Measurements from ENCODE around the gene ZDHHC7.

The ZDHHC7 gene

DNA sequence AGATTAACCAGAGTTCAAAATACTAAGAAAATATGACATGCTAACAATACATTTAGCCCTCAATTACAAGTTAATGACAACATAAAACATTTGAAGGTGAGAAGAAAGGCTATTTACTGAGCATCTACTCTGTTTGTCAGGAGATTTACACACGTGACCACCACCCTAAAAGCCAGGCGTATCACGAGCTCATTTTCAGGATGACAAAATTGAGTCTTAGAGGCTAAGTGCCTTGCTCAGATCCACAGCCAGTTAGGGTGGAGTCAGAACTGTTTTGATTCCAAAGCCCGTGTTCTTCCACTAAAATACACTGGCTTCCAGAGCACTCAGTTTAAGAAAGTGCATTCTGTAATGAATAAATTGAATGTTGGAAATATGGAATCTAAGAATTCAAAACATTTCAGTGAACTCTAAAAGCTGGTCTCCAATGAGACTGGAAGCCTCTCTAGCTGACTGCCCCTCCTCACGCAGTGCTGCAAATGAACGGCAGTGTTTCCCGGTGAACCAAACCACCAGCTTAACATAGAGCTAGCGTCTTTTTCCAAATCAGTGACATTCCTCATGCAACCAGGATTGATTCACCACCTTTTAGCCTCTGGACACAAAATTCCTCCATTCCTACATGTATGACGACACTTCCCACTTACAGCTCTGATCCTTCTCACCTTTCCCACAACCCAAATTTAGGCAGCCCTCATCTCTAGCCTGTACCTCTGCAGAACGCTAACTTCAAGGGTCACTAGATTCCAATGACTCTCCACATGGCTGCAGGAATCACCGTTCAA lies 5.9 kb downstream of the ZDHHC7 start:
- H3K36me3 ChIP-seq: no peaks in the 10 kb centered on the region
- no peak overlapping the region for H3K27ac ChIP-seq
- TF ChIP-seq, protein P1, sequence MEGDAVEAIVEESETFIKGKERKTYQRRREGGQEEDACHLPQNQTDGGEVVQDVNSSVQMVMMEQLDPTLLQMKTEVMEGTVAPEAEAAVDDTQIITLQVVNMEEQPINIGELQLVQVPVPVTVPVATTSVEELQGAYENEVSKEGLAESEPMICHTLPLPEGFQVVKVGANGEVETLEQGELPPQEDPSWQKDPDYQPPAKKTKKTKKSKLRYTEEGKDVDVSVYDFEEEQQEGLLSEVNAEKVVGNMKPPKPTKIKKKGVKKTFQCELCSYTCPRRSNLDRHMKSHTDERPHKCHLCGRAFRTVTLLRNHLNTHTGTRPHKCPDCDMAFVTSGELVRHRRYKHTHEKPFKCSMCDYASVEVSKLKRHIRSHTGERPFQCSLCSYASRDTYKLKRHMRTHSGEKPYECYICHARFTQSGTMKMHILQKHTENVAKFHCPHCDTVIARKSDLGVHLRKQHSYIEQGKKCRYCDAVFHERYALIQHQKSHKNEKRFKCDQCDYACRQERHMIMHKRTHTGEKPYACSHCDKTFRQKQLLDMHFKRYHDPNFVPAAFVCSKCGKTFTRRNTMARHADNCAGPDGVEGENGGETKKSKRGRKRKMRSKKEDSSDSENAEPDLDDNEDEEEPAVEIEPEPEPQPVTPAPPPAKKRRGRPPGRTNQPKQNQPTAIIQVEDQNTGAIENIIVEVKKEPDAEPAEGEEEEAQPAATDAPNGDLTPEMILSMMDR (IDR thresholded peaks at IDR 0.05; ENCODE audit: low read depth, low read length): no peak

GRCh38 chr16:85004587-85005205 lies 6.6 kb downstream of the ZDHHC7 start:
- Histone ChIP-seq H3K9me3 (ENCODE audit: severe bottlenecking) (no peaks in the 10 kb centered on the region), H3K4me3 (ENCODE audit: low read depth, low read length) (no peak overlapping the region), H3K27ac (no peak overlapping the region), H3K36me3 (no peaks in the 10 kb centered on the region), H3K27me3 (ENCODE audit: insufficient read depth, low read depth, severe bottlenecking) (no peaks in the 10 kb centered on the region)
- TF ChIP-seq, protein P1 (IDR thresholded peaks at IDR 0.05; ENCODE audit: low read depth, low read length): no peak
- no peak for DNase-seq

More for the DNA sequence above, 5.9 kb downstream of the ZDHHC7 start:
- H3K9me3 ChIP-seq (ENCODE audit: severe bottlenecking): no peaks in the 10 kb centered on the region
- H3K4me3 ChIP-seq (ENCODE audit: low read depth, low read length): no peak overlapping the region
- DNase-seq: no peak
- no peaks in the 10 kb centered on the region for H3K27me3 ChIP-seq (ENCODE audit: insufficient read depth, low read depth, severe bottlenecking)

DNA sequence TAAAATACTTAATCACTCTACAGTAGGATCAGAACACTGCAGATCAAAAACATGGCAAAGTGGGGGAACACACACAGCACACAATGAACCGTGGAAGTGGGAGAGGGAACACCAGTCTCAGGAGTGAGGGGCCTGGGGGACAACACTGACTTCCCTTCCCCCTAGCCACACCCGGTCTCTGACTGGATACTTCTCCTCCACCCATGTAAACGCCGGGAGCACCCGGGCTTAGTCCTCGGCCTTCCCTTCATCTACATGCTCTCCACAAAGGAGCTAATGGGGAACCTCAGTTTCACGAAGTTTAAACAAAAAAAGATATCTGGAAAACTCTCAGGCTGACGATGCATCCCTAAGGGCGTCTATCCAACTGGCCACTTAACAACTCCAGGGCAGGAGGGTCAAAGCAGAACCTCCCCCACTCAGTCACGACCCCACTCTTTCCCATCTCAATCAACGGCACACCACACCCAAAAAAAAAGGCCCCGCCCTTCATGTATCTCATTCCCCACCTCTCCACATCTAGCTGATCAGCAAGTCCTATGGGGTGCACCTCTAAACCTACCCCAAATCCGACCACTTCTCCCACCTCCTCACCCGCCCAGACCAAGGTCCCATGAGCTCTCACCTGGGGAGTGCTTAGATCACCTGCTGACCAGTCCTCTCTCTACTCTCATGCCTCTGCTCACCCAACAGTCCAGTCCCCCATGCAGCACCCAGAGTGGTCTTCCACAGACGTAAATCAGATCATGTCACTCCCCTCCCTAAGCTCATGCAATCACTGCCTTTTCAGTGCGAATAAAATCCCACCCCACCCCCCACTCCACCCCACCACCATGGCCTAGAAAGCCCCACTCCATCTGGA lies 7.4 kb downstream of the ZDHHC7 start:
- no peak for DNase-seq
- no peaks in the 10 kb centered on the region for H3K9me3 ChIP-seq (ENCODE audit: severe bottlenecking)
- no peak overlapping the region for H3K4me3 ChIP-seq (ENCODE audit: low read depth, low read length)
- TF ChIP-seq, protein P1 (IDR thresholded peaks at IDR 0.05; ENCODE audit: low read depth, low read length): no peak
- no peaks in the 10 kb centered on the region for H3K27me3 ChIP-seq (ENCODE audit: insufficient read depth, low read depth, severe bottlenecking)
- no peaks in the 10 kb centered on the region for H3K36me3 ChIP-seq
- no peak overlapping the region for H3K27ac ChIP-seq

GRCh38 chr16:85003076-85003475 lies 8.3 kb downstream of the ZDHHC7 start:
- H3K36me3 ChIP-seq: no peaks in the 10 kb centered on the region
- TF ChIP-seq, protein P1 (IDR thresholded peaks at IDR 0.05; ENCODE audit: low read depth, low read length): no peak
- H3K4me3 ChIP-seq (ENCODE audit: low read depth, low read length): no peak overlapping the region
- no peaks in the 10 kb centered on the region for H3K27me3 ChIP-seq (ENCODE audit: insufficient read depth, low read depth, severe bottlenecking)
- no peak overlapping the region for H3K27ac ChIP-seq
- DNase-seq: no peak
- H3K9me3 ChIP-seq (ENCODE audit: severe bottlenecking): no peaks in the 10 kb centered on the region

GRCh38 chr16:85002608-85003007 lies 8.7 kb downstream of the ZDHHC7 start:
- no peak for DNase-seq
- no peak overlapping the region for H3K4me3 ChIP-seq (ENCODE audit: low read depth, low read length)
- TF ChIP-seq, protein P1 (IDR thresholded peaks at IDR 0.05; ENCODE audit: low read depth, low read length): no peak
- H3K27me3 ChIP-seq (ENCODE audit: insufficient read depth, low read depth, severe bottlenecking): no peaks in the 10 kb centered on the region
- no peaks in the 10 kb centered on the region for H3K9me3 ChIP-seq (ENCODE audit: severe bottlenecking)
- no peak overlapping the region for H3K27ac ChIP-seq
- H3K36me3 ChIP-seq: no peaks in the 10 kb centered on the region
